ENCODE results near the gene GXYLT2. TPM values are rescaled to one million over a fixed set of nuclear protein-coding genes. Genes with fewer than 3 reads are reported as not detected.

Gene GXYLT2
- polyA plus RNA-seq, 5 donors, result 12.4 to 18.3 (median 16.7) TPM

GRCh38 chr3:72891053-72891855 lies 3.4 kb downstream of the GXYLT2 start:
- peak in 1 of 2 donors; percentile 53 for DNase-seq

DNA sequence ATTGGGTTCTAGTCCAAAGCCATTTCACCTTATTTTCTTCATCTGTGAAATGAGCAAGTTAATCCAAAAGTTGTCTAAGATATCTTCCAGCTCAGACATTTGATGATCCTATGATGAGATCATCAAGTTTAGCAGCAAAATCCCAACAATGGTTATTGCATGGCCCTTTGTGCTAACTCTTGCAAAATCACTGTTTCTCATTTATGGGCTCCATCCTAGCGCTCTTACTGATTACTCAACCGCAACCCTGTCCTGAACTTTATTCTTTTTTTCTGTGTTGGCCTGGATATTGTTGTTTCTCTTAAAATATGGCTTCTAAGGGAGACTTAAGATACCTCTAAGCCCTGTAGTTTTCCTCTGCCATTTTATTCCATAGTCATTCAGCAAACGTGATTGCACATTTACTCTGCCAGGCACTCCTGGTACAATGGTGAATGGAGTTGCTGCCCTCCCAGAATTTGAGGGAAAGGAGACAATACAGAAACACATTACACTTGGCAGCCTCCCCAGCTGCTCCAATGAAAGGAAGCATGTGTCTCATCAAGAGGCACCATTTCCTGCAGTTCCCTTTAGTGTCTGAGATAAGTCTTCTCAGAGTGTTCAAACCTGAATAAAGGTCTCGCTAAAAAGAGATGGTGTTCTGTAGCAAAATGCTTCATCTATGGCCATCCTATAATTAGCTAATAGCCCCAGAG lies 4.4 kb downstream of the GXYLT2 start:
- DNase-seq, result peak; percentile 66 to 78

DNA sequence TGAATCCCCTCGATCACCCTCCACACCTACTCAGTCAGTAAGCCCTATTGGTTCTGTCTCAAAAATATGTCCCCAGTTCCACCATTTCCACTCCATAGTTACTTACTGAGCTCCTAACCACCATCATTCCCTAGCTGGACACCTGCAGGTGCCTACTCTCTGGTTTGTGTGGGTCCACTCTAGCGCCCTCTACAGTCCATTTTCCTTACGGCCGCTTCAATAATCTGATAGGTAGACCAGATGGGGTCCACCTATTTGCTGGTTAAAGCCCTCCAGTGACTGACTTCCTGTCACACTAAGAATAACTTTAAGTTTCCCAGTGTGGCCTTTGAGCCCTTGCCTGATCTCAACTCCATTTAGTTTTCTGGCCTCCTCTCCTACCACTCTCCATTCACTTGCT lies 5.0 kb downstream of the GXYLT2 start:
- DNase-seq, result no peak

DNA sequence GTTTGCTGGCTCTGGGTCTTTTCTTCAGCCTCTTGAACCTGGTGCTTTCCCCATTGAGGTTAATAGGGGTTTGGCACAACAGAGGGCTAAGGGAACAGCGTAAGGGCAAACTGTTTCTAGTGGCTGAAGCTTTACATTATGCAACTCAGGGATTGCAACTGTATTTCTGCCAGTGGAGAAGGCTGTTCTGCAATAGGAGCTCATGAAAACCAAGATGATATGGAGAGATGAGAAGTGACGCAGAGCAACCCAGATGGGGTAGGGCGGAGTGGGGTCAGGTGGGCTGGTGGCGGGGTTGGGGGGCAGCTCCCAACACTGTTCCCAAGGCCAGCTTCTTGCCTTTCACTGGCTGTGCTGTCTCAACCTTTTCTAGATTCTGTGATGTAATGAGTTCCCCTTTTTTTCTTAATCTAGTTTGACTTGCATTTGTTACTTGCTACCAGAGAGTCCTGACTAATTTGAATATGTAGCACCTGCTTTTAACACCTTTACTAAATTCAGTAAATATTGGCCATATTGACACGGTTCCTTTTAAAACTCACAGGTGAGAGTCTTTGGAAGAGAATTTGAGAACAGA lies 7.2 kb downstream of the GXYLT2 start:
- no peak for DNase-seq

- DNase-seq, result peak in 1 of 2 donors; percentile 24
These were observed 9.3 kb downstream of the GXYLT2 start for GRCh38 chr3:72896996-72897757.

- no peak for DNase-seq
These were observed 9.8 kb downstream of the GXYLT2 start for GRCh38 chr3:72897758-72898007.

DNA sequence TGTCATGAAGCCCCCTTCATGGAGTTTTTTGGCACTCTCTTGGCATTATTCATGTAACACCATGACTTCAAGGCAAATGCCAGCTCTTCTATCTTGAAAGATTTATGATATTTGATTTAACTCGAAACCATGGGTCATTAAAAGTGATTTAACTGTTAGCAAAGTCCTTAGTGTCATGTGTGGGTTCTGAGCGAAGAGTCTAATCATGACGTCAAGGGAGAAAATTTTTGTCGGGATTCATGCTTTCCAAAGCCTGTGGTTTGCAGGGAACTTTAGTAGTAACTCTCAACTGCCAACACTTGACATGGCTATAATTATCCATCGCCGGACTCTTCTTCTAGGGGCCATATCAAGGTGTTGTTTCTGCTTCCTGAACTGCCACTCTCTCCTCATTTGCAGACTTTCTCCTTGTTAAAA lies 11.5 kb downstream of the GXYLT2 start:
- DNase-seq, result no peak

GRCh38 chr3:72900048-72900447 lies 12.2 kb downstream of the GXYLT2 start:
- no peak for DNase-seq

- DNase-seq, result no peak
These were observed 14.0 kb downstream of the GXYLT2 start for GRCh38 chr3:72901840-72902239.

DNA sequence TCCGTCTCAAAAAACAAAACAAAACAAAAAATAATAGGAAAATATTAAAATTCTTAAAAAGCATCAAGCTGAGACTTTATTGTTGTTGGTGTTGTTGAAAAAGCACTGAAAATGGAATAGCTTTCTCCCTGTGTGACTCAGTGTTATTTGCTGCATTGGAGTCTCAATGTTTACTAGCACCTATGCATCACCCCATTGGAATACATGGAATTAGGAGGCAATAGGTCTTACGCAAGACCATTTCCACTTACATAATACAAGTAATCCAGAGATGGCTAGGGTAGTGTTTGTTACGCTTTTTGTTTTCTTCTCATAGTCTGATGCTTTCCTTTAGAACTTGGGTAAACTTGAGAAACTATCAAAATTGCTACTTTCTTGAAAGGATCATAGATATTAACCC lies 15.2 kb downstream of the GXYLT2 start:
- no peak for DNase-seq

DNA sequence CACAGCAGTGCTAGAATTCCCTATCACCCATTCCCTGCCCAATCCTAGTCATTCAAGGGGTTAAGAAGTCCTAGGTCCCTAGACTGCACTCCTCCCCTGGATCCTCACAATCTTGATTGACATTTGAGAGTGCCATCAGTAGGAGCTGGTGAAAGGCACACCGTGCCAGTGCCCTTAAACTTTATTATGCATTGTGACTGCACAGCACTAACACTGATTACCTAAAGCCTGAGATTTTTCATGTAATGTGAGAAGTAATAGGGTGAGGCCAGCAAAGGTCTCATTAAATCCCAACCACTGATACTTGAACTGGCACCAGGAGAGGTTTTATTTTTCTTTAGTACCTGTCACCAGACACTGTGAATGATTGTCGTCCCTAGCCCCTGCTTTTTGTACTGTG lies 16.3 kb downstream of the GXYLT2 start:
- no peak for DNase-seq

DNA sequence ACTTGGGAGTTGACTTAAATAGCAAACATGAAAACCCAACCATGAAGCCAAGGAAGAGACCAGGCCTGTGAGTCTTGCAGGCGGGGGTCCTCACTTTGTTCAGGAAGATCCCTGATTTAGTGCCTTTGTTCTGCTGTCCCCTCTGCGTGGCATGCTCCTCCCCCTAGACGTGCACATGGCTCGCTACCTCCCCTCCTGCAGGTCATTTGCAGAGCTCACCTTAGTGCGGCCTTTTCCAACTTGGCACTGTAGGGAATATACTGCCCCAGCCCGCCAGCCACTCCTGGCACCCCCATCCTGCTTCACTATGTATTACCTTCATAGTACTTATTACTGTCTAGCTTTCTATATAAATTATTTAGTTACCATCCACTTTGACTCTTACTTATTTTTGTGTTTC lies 18.3 kb downstream of the GXYLT2 start:
- no peak for DNase-seq

DNA sequence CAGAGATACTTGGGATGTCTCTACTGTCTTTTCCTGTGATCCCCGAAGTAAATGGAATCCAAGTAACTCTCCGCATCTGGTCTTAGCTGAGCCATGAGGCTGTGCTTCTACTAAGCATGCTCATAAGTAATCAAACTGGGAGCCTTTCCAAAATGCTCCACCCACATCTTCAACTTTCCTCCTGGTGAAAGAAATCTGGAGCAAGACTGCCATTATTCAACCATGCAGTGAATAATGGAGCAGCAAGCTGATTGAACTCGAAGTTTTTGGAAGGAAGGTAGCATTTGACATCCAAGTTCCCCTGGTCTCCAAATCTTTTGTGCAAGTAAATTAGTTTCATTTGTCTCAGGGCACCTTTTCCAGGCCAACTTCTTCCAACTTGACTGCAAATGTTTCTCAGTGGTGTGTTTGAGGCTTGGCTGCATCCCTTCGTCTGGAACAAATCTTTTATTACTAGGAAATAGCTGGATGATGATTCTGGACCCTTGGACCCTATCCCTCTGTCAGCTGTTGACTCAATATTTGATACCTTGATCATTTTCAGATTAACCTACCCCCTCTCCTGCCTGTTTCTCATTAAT lies 19.4 kb downstream of the GXYLT2 start:
- peak; percentile 77 to 80 for DNase-seq

DNA sequence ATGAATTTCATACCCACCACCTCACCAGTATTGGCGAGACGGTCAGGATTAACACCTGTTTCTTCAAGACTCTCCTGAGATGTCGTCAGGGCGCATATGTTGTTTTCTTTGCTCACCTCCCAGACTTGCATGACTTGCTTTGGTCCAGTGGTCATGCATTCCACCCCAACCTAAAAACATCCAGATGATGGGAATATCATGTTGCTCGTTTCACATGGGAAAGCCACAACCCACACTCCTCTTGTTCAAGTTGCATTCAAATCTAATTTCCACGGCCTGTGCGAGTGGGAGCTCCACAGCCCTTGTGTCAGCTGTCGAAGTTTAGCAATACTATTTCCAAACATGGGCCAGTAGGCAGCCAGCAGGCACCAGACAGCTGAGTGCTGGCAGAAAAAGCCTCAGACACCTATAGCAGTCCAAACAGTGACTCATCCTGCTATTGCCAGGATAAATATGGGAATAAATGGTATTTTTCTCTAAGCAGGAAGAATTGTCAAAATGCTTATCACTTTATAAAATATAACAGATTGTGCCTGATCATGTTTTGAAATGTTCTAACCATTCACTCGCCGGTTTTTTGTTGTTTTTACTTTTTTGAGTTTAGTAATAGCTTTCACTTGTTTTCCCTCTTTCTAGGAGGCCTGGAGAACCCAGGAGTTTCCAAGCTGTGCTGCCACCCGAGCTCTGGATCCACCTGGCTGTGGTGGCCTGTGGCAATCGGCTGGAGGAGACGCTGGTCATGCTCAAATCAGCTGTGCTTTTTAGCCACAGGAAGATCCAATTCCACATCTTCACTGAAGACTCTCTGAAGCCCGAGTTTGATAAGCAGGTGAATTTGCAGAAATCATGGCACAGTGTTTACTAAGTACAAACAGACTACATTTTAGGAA lies 20.1 kb downstream of the GXYLT2 start:
- DNase-seq, result peak in 1 of 2 donors; percentile 27

GRCh38 chr3:72909591-72909990 lies 21.7 kb downstream of the GXYLT2 start:
- DNase-seq, result no peak

- DNase-seq, result no peak
These were observed 24.7 kb downstream of the GXYLT2 start for GRCh38 chr3:72912532-72912931.

DNA sequence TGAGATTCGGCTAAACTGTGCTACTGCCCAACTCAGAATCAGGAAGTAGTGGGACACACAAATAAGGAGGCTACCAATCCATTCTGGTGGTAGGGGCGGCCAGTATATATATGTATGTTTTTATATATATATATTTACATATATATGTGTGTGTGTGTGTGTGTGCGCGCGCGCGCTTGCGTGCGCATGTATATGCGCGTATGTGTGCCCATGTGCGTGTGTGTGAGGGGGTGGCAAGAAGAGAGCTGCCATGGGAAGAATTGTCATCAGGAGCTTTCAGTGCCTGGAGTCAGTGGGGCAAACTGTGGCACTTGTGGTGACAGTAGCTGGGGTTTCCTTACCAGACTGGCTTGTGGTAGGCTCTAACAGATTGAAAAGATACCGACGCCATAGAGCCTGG lies 26.5 kb downstream of the GXYLT2 start:
- DNase-seq, result no peak

- no peak for DNase-seq
These were observed 28.4 kb downstream of the GXYLT2 start for GRCh38 chr3:72916250-72916649.

DNA sequence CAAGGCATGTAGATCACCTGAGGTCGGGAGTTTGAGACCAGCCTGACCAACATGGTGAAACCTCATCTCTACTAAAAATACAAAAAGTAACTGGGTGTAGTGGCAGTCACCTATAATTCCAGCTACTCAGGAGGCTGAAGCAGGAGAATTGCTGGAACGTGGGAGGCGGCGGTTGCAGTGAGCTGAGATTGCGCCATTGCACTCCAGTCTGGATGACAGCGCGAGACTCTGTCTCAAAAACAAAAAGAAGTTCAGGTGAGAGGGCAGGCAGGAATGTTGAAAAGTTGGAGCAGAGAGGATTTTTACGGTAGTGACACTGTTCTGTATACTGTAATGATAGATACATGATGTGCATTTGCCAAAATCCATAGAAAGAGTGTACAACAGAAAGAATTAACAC lies 31.7 kb downstream of the GXYLT2 start:
- DNase-seq, result no peak

GRCh38 chr3:72924055-72924454 lies 36.2 kb downstream of the GXYLT2 start:
- no peak for DNase-seq

All from right lung (tissue), 5 donors.